ENCODE data around the gene CD14.
A peak's percentile ranks its signal among the peaks of the same experiment; 100 is the strongest.
"Not testable (repeated sequence)": the region's sequence is repeated elsewhere in the genome, so short reads cannot be mapped to it uniquely, and the experiment has no call there.

The CD14 gene

GRCh38 chr5:140639148-140639981, 6.4 kb upstream of the CD14 start, which contains the start of gene TMCO6:
TSS of gene TMCO6 (plus strand) at chr5:140639451. CDS start at chr5:140639528, 77 bp downstream.
- Histone ChIP-seq H3K27me3 (replicated peaks; ENCODE audit: control insufficient read depth, insufficient read depth, low read length) (no peaks in the 10 kb centered on the region), H3K36me3 (ENCODE audit: control insufficient read depth, insufficient read depth, low read length) (peaks cover 9% of the 10 kb centered on the region), H3K4me3 (replicated peaks; ENCODE audit: low read depth, low read length) (peak within 1 kb of the TSS; percentile 93)
- peak; percentile 64 for TF ChIP-seq CTCF (IDR thresholded peaks at IDR 0.05; ENCODE audit: insufficient read depth, low read length, poor library complexity, severe bottlenecking)
- DNase-seq (ENCODE audit: extremely low read depth, insufficient read length) = peak; percentile 96

GRCh38 chr5:140638898-140639147, 5.8 kb upstream of the CD14 start:
- H3K27me3 ChIP-seq (replicated peaks; ENCODE audit: control insufficient read depth, insufficient read depth, low read length); H3K36me3 ChIP-seq (ENCODE audit: control insufficient read depth, insufficient read depth, low read length); DNase-seq (ENCODE audit: extremely low read depth, insufficient read length): not testable (repeated sequence)
- H3K4me3 ChIP-seq (replicated peaks; ENCODE audit: low read depth, low read length) = peak overlapping the region; percentile 93

- TF ChIP-seq CTCF (IDR thresholded peaks at IDR 0.05; ENCODE audit: insufficient read depth, low read length, poor library complexity, severe bottlenecking) = no peak
- peaks cover 3% of the 10 kb centered on the region for H3K36me3 ChIP-seq (ENCODE audit: control insufficient read depth, insufficient read depth, low read length)
- no peaks in the 10 kb centered on the region for H3K27me3 ChIP-seq (replicated peaks; ENCODE audit: control insufficient read depth, insufficient read depth, low read length)
- no peak overlapping the region for H3K4me3 ChIP-seq (replicated peaks; ENCODE audit: low read depth, low read length)
- no peak for DNase-seq (ENCODE audit: extremely low read depth, insufficient read length)
Measured at GRCh38 chr5:140637371-140638100, 4.6 kb upstream of the CD14 start.

GRCh38 chr5:140635291-140636257, 2.6 kb upstream of the CD14 start:
- no peak for DNase-seq (ENCODE audit: extremely low read depth, insufficient read length)
- no peaks in the 10 kb centered on the region for H3K36me3 ChIP-seq (ENCODE audit: control insufficient read depth, insufficient read depth, low read length)
- no peak overlapping the region for H3K4me3 ChIP-seq (replicated peaks; ENCODE audit: low read depth, low read length)
- no peaks in the 10 kb centered on the region; the same call in 1 of the 2 replicates for H3K27me3 ChIP-seq (replicated peaks; ENCODE audit: control insufficient read depth, insufficient read depth, low read length)
- TF ChIP-seq CTCF (IDR thresholded peaks at IDR 0.05; ENCODE audit: insufficient read depth, low read length, poor library complexity, severe bottlenecking) = no peak

- no peak overlapping the region for H3K4me3 ChIP-seq (replicated peaks; ENCODE audit: low read depth, low read length)
- no peak for TF ChIP-seq CTCF (IDR thresholded peaks at IDR 0.05; ENCODE audit: insufficient read depth, low read length, poor library complexity, severe bottlenecking)
- no peaks in the 10 kb centered on the region for H3K36me3 ChIP-seq (ENCODE audit: control insufficient read depth, insufficient read depth, low read length)
- no peak for DNase-seq (ENCODE audit: extremely low read depth, insufficient read length)
- H3K27me3 ChIP-seq (replicated peaks; ENCODE audit: control insufficient read depth, insufficient read depth, low read length) = no peaks in the 10 kb centered on the region; the same call in 1 of the 2 replicates
Measured at GRCh38 chr5:140634103-140634502, 1.1 kb upstream of the CD14 start.

Measured in GM06990 (cell line).